GM19043 (cell line): ENCODE data around the gene DGUOK.
A peak's percentile ranks its signal among the peaks of the same experiment; 100 is the strongest.
"Not testable (repeated sequence)": the region's sequence is repeated elsewhere in the genome, so short reads cannot be mapped to it uniquely, and the experiment has no call there.

Experiments
- ATAC-seq: cut with Tn5 transposase; IDR thresholded peaks from one replicate; pipeline ENCODE4 v1.9.1; 2021; ENCODE audit warnings: low read depth; ENCODE audit not compliant: unreplicated experiment

The DGUOK gene

DNA sequence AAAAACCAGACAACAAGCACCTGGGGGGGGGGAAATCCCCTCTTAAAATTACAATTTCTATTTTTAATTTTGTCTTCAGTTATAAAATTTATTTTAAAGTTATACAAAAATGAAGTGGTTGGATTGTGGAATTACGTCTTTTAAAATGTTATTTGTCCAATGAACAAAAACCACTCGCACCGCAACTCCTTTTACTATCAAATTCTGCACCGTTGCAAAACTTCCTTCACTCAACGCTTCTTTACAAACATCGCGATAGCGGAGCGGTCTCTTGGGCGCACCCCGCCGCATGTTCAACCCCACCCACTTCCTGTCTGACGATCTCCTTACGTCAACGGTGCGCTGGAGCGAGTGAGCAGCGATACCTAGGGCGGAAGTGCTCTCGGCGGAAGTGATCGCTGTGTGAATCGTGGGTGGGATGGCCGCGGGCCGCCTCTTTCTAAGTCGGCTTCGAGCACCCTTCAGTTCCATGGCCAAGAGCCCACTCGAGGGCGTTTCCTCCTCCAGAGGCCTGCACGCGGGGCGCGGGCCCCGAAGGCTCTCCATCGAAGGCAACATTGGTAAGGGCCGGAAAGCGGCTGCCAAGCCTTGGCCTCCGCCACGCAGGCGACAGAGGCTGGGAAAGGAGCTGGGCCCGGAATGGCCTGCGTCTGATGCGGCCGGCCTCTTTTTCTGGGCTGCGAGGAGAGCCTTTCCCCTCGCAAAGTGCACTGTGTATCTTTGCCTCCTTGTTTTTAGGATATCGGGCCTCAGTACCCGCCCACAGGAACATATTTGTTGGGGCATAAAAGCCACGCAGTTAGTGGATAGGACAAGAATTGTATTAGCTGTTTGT is at the start of gene DGUOK:
DGUOK (plus strand) TSS at position 388 of the 835 bp plus-strand sequence; CDS start at position 419, 31 bp downstream.
- ATAC-seq: peak; percentile 99

DNA sequence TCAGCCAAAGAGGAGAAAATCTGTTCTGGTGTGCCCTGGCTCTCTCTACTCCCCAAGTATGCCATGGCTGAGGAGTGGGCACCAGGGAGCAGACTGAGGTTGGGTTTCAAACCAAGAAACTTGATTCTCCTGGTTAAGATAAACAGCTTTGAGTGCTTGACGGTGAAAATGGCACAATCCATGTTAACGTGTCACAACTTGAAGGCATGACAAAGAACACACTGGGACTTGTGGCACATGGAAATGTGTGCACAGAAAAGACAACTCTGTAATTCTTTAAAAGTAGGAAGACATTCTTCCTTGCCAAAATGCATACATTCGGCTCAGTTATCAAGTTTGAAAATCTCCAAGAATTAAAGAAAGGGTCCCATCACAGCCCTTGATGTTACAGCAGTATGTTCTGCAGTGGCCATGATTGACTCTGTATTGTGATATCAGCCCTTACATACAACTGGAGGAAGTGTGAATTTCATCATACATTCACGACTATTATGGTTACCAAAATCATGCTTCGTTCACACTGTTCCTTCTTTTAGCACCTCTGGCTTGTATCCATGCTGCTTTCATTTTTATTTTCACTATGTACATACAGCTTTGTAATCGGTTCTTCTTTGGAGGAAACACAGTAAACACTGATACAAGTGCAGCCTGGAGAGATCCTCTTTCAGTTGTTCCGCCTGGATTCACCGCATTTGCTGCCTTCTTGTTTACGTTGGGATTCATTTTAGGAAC is 49.4 kb upstream of the DGUOK start:
- ATAC-seq: no peak

DNA sequence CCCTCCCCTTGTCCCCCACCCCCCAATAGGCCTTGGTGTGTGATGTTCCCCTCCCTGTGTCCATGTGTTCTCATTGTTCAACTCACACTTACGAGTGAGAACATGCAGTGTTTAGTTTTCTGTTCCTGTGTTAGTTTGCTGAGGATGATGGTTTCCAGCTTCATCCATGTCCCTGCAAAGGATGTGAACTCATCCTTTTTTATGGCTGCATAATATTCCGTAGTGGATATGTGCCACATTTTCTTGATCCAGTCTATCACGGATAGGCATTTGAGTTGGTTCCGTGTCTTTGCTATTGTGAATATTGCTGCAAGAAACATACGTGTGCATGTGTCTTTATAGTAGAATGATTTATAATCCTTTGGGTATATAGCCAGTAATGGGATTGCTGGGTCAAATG is 48.7 kb upstream of the DGUOK start:
- ATAC-seq: not testable (repeated sequence)

DNA sequence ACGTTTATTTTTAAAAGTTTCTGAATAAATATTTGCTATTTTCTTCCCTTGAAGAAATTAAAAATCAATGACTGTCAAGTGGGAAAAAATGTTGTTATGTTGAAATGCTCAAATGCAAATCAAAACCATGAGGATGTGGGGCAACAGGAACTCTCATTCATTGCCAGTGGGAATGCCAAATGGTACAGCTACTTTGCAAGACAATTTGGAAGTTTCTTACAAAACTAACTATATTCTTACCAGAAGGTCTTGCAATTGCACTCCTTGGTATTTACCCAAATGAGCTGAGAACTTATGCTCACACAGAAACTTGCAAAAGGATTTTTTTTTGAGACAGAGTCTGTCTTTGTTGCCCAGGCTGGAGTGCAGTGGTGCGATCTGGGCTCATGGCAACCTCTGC is 41.3 kb upstream of the DGUOK start:
- no peak for ATAC-seq

DNA sequence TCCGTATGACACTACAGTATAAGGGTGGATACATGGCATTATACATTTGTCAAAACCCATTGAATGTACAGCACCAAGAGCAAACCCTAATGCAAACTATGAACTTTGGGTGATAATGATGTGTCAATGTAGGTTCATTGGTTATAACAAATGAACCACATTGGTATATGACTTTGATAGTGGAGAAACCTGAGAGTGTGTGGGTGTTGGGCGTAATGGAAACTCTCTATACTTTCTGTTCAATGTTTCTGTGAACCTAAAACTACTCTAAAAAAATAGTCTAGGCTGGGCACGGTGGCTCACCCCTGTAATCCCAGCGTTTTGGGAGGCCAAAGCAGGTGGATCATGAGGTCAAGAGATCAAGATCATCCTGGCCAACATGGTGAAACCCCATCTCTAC is 40.3 kb upstream of the DGUOK start:
- no peak for ATAC-seq

DNA sequence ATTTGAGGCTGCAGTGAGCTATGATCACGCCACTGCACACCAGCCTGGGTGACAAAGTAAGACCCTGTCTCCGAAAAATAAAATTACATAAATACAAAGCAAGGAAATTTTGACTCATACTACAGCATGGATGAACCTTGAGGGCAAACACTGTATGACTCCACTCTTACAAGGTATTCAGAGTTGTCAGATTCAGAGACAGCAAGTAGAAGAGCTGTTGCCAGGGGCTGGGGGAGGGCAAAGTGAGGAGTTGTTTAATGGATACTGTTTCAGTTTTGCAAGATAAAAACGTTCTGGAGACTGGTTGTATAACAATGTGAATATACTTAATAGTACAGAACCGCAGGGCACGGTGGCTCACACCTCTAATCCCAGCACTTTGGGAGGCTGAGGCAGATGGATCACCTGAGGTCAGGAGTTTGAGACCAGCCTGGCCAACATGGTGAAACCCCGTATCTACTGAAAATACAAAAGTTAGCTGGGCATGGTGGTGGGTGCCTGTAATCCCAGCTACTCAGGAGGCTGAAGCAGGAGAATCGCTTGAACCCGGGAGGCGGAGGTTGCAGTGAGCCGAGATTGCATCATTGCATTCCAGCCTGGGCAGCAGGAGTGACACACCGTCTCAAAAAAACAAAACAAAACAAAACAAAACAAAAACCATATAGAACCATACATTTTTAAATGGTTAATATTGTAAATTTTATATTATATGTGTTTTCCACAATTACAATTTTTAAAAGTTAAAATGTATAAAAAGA is 38.9 kb upstream of the DGUOK start:
- not testable (repeated sequence) for ATAC-seq

DNA sequence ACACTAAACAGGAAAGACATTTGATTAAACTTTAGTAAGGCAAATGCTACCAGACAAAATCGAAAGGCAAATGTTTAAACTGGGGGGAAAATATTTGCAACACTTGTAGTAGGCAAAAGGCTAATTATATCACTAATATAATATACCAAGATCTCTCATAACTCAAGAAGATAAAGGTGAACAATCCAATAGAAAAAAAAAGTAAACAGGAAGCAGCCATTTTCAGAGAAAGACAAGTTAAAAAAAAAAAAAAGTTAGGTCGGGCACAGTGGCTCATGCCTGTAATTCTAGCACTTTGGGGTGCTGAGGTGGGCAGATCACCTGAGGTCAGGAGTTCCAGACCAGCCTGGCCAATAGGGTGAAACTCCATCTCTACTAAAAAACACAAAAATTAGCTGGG is 38.3 kb upstream of the DGUOK start:
- no peak for ATAC-seq

DNA sequence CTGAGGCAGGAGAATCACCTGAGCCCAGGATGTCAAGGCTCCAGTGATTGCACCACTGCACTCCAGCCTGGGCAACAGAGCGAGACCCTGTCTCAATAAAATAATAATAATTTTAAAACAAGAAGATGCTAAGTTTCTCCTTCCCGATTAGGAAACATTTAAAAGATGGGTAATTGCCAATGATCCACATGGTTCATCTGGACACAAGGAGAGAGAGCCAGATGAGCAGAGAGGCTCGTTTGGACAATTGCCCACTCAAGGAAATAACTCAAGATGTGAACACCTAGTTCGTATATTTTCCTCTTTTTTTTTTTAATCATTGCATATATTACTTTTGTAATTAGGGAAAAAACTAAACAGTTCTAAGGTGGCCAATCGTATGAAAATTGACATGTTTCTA is 37.5 kb upstream of the DGUOK start:
- ATAC-seq: no peak

DNA sequence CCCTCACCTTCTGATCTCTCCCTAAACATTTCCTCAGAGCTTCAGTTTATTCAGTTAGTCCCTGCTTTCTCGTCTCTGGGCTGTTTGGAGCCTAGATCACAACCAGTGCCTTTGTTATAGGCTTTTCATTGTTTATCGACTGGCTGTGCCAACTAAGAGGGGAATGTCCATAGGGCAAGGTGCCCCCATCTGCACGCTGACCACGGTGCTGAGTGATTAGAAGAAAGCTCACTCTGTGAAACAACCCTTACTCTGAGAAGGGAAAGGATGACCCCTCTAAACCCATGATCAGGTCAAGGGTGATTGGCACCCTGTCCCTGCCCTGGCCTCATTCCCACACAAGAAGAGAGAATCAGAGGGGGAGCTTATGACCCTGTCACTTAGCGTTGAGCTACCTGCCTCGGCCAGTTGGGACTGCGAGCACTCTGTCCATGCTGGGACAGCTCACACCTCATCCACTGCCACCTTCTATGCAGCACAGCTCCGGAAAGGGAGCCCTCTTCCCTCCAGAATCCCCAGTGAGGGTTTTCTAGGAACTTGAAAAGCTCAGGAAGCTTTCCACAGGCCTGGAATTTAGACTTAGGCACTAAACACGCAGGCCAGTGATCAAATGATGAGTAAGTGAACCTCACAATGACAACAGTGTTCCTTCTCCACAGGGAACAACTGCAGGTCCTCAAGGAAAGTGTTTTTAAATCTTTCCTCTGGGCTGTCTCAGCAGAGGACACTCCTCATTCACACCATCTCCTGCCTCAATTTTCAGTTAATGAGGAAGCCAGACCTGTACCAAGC is 36.2 kb upstream of the DGUOK start:
- ATAC-seq: no peak

DNA sequence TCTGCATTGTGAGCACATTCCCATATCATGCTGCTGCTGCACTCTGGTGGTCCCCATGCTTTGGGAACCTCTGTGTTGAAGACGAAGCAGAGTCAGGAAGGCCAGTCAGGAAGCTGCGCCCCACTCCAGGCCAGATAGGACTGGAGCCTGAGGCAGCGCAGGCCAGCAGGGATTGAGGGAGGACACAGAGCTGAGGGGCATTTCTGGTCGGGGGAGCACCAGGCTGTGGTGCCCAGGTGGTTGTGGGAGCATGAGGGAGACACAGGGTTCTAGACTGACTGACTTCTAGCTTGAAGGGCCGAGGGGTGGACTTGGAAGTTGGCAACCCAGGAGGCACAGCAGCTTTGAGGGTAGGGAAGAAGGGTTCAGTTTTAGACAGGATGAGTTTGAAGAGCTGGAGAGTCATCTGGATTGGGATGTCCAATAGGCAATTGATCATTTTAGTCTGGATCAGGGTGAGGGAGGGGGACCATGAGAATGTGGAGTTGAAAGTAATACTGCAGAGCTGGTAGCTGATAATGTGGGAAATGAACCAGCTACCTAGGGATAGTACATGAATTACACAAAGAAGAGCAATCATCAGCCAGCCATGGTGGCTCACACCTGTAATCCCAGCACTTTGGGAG is 35.3 kb upstream of the DGUOK start:
- no peak for ATAC-seq

DNA sequence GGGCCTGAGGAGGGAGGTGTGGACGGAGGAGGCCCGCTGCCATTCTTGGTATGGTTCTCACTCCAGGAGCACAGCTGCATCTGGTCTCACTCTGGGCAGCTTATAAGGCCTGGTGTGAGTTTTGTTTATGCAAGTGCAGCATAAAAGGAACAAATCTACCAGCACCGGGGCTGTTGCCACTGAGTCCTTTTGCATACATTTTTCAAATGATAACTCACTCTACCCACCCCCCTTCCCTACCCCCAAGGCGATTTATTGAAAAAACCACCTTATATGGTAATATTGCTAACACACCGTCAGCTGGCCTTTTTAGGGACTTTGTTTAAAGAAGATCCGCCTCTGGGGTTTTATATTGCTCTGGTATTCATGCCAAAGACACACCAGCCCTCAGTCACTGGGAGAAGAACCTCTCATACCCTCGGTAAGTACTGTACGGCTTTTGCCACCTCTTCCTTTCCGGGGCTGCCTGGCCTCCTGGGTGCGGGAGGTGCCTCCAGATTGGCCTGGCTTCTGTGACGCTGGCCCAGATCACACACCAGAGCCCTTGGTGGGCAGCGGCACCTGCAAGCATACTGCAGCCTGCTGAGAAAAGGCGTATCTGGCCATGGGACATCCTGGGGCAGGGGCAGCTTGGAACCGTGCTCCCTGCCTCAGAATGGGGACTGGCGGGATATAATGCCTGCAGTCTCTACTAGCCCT is 33.9 kb upstream of the DGUOK start, which contains the start of gene ACTG2:
ACTG2 (plus strand) TSS at position 378 of the 699 bp plus-strand sequence. CDS start 8,304 bp downstream, outside the sequence.
- no peak for ATAC-seq

DNA sequence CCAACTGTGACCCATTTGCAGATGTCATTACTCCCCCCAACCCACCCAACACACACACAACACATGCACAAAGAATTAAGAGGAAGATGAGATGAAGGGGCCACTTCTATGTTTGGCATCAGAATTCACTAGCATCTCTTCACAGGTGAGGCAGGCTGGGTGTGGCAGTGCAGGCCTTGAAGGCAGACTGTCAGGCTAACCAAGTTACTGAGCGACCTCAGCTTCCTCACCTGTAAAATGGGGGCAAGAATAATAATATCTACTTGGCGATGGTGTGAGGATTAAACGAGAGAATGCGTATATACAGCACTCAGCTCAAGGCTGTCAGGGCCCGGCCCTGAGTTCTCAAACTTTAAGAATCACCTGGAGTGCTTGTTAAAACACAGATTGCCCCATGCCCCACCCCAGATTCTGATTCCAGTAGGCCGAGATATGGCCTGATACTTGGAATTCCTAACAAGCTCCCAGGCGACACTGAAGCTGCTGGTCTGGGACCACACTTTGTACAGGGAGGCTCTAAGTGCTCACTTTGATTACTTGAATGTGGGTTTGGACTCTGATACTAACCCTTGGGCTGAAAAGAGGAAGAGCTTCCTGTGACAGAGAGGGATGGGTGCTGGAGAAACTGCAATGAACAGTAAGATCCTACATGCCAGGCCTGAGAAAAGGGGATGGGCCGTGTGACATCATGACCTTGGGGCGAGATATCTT is 32.8 kb upstream of the DGUOK start:
- ATAC-seq: no peak

DNA sequence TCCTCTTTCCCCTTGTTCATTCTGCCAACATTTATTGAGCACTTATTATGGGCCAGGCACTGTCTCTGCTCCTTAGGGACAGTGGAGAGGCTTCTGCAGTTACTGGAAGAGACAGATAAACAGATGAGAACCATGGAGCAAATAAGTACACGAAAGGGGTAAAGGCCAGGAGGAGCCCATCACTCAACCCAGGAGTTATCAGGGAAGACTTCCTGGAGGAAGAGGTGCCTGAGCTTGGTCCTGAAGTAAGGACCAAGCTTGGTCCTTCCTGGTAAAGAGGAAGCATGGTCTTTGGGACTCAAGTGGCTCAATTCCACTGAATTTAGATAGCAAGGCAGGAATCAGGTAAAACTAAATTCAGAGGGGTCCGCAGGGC is 32.2 kb upstream of the DGUOK start:
- no peak for ATAC-seq

DNA sequence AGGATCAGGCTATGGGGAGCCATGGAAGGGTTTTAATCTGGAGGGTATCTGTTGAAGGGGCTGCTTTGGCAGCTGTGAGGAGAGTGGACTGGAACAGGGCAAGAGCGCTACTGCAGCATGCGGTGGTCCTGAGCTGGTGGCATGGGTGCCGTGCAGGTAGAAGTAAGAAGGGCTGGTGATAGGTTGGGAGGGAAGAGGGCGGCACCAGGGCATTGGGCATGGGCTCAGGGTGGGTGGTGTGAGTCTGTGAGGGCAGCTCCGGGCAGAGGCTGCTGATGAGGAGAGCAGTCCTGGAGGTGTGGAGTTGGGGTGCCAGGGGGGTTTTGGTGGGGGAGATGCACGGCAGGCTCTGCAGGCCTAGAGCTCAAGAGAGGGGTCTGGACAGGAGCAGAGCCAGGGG is 31.8 kb upstream of the DGUOK start:
- no peak for ATAC-seq

DNA sequence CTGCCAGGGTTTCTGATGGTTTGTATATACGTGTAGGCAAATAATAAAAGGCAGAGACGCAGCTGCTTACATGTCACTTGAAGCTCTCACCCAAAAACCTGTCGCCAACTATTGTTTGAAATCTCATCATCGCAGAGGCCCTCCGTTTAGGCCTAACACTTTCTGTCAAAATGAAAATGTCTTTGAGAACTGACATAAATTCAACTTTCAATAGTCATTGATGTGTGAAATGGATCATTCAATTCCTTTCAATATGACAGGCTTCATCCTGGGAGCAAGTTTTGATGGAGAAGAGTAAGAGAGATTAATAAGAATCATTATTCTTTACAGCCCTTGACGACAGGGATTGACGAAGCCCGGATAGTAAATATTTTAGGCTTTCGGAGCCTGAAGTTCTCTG is 31.2 kb upstream of the DGUOK start:
- no peak for ATAC-seq

DNA sequence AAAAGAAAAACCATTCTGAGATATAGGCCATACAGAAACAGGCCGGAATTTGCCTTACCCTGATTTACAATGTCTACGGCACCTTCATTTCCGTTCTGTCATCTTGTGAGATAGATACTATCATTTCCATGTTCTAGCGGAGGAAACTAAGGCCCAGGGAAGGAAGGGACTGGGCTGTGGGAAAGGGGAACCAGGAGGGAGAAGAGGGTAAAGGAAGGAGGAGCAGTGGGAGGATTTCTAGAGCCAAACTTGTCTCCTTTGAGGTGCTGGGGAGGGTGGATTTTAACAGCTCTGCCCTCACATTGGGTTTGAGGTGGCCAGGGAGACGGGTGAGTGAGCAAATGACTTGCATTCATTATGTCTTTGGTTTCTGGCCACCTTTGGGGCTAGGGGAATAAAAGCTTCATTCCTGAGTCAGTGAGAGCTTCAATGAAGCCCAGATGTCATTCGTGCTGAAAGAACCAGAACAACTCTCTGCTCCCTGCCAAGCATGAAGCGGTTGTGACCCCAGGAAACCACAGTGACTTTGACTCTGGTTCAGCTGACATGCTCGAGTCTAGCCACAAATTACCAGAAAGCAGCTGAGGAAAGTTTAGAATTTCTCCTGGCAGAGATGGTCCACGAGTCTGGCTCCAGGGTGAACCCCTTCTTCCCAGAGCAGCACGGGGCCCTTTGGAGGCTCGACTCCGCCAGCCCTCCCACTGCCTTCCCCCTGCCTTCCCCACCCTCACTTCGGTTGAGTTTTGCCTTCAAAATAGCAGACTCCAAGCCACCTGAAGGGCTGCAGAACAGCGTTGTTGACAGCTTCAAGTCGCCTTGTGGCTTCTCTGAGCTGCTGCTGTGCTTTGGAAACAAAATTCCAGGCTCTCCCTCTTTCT is 30.1 kb upstream of the DGUOK start:
- ATAC-seq: peak; percentile 76

DNA sequence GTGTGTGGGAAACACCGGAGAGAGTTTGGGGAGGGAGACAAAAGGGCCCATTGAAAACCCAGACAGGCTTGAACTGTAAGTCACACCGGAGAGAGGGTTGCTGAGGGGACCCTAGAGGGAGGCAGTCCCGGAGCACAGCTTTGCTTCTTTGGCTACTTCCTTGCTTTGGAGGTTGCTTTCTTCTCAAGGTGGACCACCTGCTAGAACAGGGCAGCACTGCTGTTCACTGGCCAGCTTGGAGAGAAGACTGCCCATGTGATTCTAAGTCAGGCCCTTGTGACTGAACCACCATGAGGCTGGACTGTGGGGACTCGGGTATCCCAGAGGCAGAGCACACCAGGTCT is 29.5 kb upstream of the DGUOK start:
- no peak for ATAC-seq

DNA sequence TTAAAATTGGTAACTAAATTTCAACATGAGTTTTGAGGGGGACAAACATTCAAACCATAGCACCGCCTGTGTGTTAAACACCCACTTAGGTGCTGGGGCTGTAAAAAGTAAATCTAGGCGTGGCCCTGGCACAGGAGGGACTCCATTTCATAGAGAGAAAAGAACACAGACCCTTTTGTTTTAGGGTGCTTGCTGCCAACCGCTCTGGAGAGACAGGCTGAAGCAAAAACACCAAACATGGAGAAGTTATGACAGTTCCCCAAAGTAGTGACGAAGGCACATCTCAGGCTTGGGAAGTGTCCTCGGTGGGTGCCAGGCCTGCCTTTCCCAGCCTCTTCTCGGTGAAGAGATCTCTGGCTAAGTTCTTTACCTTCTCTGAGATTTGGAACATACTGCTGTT is 28.7 kb upstream of the DGUOK start:
- no peak for ATAC-seq
